Skeletal muscle cell (primary cell): Measurements from ENCODE around the gene MYMX.

Source experiments
- DNase-seq: peaks from one replicate; pipeline ENCODE4 v3.0.0-alpha.2; 2010; ENCODE audit warnings: low read depth
- H3K4me3 ChIP-seq: 2 replicates; pipeline ENCODE4 v1.5.1; 2011; ENCODE audit warnings: low read depth, mild to moderate bottlenecking, control low read depth, low read length, moderate library complexity

Gene MYMX

GRCh38 chr6:44214307-44214706 is 2.4 kb upstream of the MYMX start:
- no peak for DNase-seq
- no peak overlapping the region for H3K4me3 ChIP-seq

GRCh38 chr6:44217332-44218143 is 812 bp downstream of the MYMX start:
- peak overlapping the region; percentile 46 for H3K4me3 ChIP-seq

GRCh38 chr6:44219053-44219814 is 2.5 kb downstream of the MYMX start:
- H3K4me3 ChIP-seq, result peak overlapping the region; percentile 46
- DNase-seq, result no peak

More at GRCh38 chr6:44217332-44218143, 812 bp downstream of the MYMX start:
- no peak for DNase-seq

- peak overlapping the region; percentile 38 for H3K4me3 ChIP-seq
- no peak for DNase-seq
Observed at GRCh38 chr6:44219815-44220784, 3.4 kb downstream of the MYMX start.

GRCh38 chr6:44220913-44221290 is 4.2 kb downstream of the MYMX start:
- DNase-seq, result no peak
- H3K4me3 ChIP-seq, result no peak overlapping the region

- H3K4me3 ChIP-seq, result peak overlapping the region; percentile 3
- DNase-seq, result no peak
Observed at GRCh38 chr6:44221291-44221960, 4.7 kb downstream of the MYMX start.

GRCh38 chr6:44221961-44222335 is 5.2 kb downstream of the MYMX start:
- H3K4me3 ChIP-seq, result peak overlapping the region; percentile 53
- DNase-seq, result no peak

- H3K4me3 ChIP-seq, result peak overlapping the region; percentile 53
- no peak for DNase-seq
Observed at GRCh38 chr6:44222486-44223318, 6.0 kb downstream of the MYMX start.

GRCh38 chr6:44223319-44224028 is 6.7 kb downstream of the MYMX start, which contains the start of gene SLC29A1:
SLC29A1 (plus strand) TSS chr6:44223595; CDS start chr6:44227314, 3,719 bp downstream.
- no peak for DNase-seq
- H3K4me3 ChIP-seq, result peak within 1 kb of the TSS; percentile 53

- peak overlapping the region; percentile 53 for H3K4me3 ChIP-seq
Observed at GRCh38 chr6:44224029-44224964, 7.6 kb downstream of the MYMX start.

GRCh38 chr6:44224965-44225305 is 8.2 kb downstream of the MYMX start:
- peak overlapping the region; percentile 53 for H3K4me3 ChIP-seq
- no peak for DNase-seq

More at GRCh38 chr6:44224029-44224964, 7.6 kb downstream of the MYMX start:
- no peak for DNase-seq

GRCh38 chr6:44225579-44226325 is 9.0 kb downstream of the MYMX start:
- peak overlapping the region; percentile 6 for H3K4me3 ChIP-seq
- no peak for DNase-seq

- peak overlapping the region; percentile 6 for H3K4me3 ChIP-seq
- no peak for DNase-seq
Observed at GRCh38 chr6:44226368-44227147, 9.8 kb downstream of the MYMX start.

GRCh38 chr6:44227148-44227793 is 10.5 kb downstream of the MYMX start:
- H3K4me3 ChIP-seq, result peak overlapping the region; percentile 5
- DNase-seq, result no peak

- no peak overlapping the region for H3K4me3 ChIP-seq
- DNase-seq, result no peak
Observed at GRCh38 chr6:44228031-44228430, 11.3 kb downstream of the MYMX start.
